ENCODE measurements around the gene HAO1. TPM values are rescaled to one million over a fixed set of nuclear protein-coding genes. Genes with fewer than 3 reads are reported as not detected.

Gene HAO1
- total RNA-seq, 1 donor from 2014 or later: 0.20 TPM

DNA sequence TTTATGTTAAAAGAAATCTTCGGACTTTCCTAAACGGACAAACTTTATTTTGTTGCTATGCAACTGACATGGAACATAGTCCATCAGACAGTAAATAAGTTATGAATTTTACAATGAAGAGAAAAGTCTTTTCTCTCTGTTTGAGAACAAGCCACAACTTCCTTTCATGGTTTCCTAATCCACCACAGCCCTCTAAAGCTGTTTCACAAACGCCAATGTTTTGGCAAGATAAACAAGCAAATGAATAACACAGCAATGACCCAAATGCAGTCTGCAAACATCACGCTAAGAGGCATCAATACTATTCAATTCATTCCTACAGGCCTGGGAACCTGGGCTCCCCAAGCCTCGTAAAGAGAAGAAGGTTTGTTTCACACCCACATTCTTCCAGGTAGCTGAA is 60.4 kb downstream of the HAO1 start:
- Mint-ChIP-seq H3K27ac (ENCODE audit: unreplicated experiment) (no peak overlapping the region), H3K4me3 (ENCODE audit: unreplicated experiment) (no peak overlapping the region), H3K27me3 (ENCODE audit: low read depth, unreplicated experiment) (no peaks in the 10 kb centered on the region), H3K9me3 (ENCODE audit: unreplicated experiment) (no peaks in the 10 kb centered on the region), H3K36me3 (ENCODE audit: low read depth, unreplicated experiment) (no peaks in the 10 kb centered on the region), H3K4me1 (ENCODE audit: low read depth, unreplicated experiment) (no peaks in the 10 kb centered on the region)
- Histone ChIP-seq H3K4me2 (ENCODE audit: low read length) (no peak overlapping the region), H4K20me1 (ENCODE audit: insufficient read depth, low read length) (no peaks in the 10 kb centered on the region), H3K27me3 (ENCODE audit: insufficient read depth, low read length) (no peaks in the 10 kb centered on the region), H3K79me2 (ENCODE audit: insufficient read depth, low read length) (no peaks in the 10 kb centered on the region), H3K9ac (ENCODE audit: low read length) (no peak overlapping the region), H3K9me3 (ENCODE audit: insufficient read depth, low read depth, low read length) (no peaks in the 10 kb centered on the region), H3K4me1 (ENCODE audit: insufficient read depth, low read length) (no peaks in the 10 kb centered on the region), H3K36me3 (ENCODE audit: insufficient read depth, low read length) (no peaks in the 10 kb centered on the region), H3K27ac (ENCODE audit: low read depth, low read length) (no peak overlapping the region), H3K4me3 (ENCODE audit: insufficient read depth, low read depth, low read length) (no peak overlapping the region), H2AFZ (ENCODE audit: low read depth, low read length) (no peak overlapping the region)
- no peak for TF ChIP-seq EZH2 (IDR thresholded peaks at IDR 0.05; ENCODE audit: insufficient read depth, low read length)
- TF ChIP-seq, protein P1, sequence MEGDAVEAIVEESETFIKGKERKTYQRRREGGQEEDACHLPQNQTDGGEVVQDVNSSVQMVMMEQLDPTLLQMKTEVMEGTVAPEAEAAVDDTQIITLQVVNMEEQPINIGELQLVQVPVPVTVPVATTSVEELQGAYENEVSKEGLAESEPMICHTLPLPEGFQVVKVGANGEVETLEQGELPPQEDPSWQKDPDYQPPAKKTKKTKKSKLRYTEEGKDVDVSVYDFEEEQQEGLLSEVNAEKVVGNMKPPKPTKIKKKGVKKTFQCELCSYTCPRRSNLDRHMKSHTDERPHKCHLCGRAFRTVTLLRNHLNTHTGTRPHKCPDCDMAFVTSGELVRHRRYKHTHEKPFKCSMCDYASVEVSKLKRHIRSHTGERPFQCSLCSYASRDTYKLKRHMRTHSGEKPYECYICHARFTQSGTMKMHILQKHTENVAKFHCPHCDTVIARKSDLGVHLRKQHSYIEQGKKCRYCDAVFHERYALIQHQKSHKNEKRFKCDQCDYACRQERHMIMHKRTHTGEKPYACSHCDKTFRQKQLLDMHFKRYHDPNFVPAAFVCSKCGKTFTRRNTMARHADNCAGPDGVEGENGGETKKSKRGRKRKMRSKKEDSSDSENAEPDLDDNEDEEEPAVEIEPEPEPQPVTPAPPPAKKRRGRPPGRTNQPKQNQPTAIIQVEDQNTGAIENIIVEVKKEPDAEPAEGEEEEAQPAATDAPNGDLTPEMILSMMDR (IDR thresholded peaks at IDR 0.05; ENCODE audit: insufficient read depth, low read depth, low read length): no peak
- DNase-seq (ENCODE audit: low read depth): peak; percentile 3
- no peak for FAIRE-seq

DNA sequence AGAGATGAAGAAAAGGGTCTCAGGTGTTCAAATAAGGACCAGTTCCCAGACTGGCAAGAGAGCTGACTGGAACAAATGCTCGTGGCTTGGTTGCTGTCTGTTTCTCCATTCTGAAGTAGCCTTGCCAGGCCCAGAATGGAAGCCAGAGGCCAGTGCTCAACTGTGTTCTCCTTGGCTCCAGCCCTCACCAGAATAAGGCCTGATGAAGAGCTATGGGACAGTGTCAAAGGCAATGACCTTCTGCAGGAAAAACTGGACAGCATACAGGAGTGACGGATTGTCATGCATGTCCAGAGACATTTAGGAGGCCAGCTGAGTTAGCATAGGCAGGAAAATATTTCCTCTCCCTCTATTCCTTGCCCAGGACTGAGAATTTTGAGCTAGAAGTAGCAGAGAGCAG is 72.2 kb downstream of the HAO1 start:
- Histone ChIP-seq H3K27me3 (ENCODE audit: insufficient read depth, low read length) (peaks cover 2% of the 10 kb centered on the region), H3K36me3 (ENCODE audit: insufficient read depth, low read length) (no peaks in the 10 kb centered on the region), H3K27ac (ENCODE audit: low read depth, low read length) (no peak overlapping the region), H3K9me3 (ENCODE audit: insufficient read depth, low read depth, low read length) (no peaks in the 10 kb centered on the region), H3K4me1 (ENCODE audit: insufficient read depth, low read length) (no peaks in the 10 kb centered on the region), H3K79me2 (ENCODE audit: insufficient read depth, low read length) (no peaks in the 10 kb centered on the region), H3K4me2 (ENCODE audit: low read length) (no peak overlapping the region), H2AFZ (ENCODE audit: low read depth, low read length) (no peak overlapping the region), H3K4me3 (ENCODE audit: insufficient read depth, low read depth, low read length) (no peak overlapping the region), H3K9ac (ENCODE audit: low read length) (no peak overlapping the region), H4K20me1 (ENCODE audit: insufficient read depth, low read length) (no peaks in the 10 kb centered on the region)
- no peaks in the 10 kb centered on the region for H3K27me3 Mint-ChIP-seq (ENCODE audit: low read depth, unreplicated experiment)
- H3K9me3 Mint-ChIP-seq (ENCODE audit: unreplicated experiment): no peaks in the 10 kb centered on the region
- H3K4me1 Mint-ChIP-seq (ENCODE audit: low read depth, unreplicated experiment): no peaks in the 10 kb centered on the region
- H3K27ac Mint-ChIP-seq (ENCODE audit: unreplicated experiment): no peak overlapping the region
- no peak for DNase-seq (ENCODE audit: low read depth)
- H3K36me3 Mint-ChIP-seq (ENCODE audit: low read depth, unreplicated experiment): no peaks in the 10 kb centered on the region
- no peak overlapping the region for H3K4me3 Mint-ChIP-seq (ENCODE audit: unreplicated experiment)
- no peak for TF ChIP-seq EZH2 (IDR thresholded peaks at IDR 0.05; ENCODE audit: insufficient read depth, low read length)
- TF ChIP-seq, protein P1 (IDR thresholded peaks at IDR 0.05; ENCODE audit: insufficient read depth, low read depth, low read length): no peak
- no peak for FAIRE-seq

DNA sequence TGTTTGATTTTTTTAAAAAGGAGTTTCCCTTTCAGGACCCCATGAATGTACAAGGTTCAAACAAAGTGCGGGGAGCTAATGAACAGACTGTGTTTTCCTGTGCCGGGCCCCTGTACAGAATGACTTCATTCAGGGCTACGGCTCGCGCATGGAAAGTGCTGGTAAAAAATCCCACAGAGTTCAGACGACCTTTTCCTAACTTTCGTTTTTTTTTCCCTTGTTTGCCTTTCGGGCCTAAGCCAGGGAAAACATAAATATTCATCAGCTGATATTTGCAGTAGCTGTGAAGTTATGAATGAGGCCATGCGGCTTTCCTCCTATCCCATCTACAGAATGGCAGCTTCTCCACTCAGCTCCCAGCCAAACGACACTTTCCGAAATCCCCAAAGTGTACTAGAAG is 74.0 kb downstream of the HAO1 start:
- H3K4me1 Mint-ChIP-seq (ENCODE audit: low read depth, unreplicated experiment): no peaks in the 10 kb centered on the region
- Histone ChIP-seq H3K27ac (ENCODE audit: low read depth, low read length) (no peak overlapping the region), H4K20me1 (ENCODE audit: insufficient read depth, low read length) (no peaks in the 10 kb centered on the region), H3K9me3 (ENCODE audit: insufficient read depth, low read depth, low read length) (no peaks in the 10 kb centered on the region), H3K4me1 (ENCODE audit: insufficient read depth, low read length) (no peaks in the 10 kb centered on the region), H3K79me2 (ENCODE audit: insufficient read depth, low read length) (no peaks in the 10 kb centered on the region), H3K4me3 (ENCODE audit: insufficient read depth, low read depth, low read length) (peak overlapping the region; percentile 38), H3K36me3 (ENCODE audit: insufficient read depth, low read length) (no peaks in the 10 kb centered on the region), H3K9ac (ENCODE audit: low read length) (no peak overlapping the region), H3K4me2 (ENCODE audit: low read length) (peak overlapping the region; percentile 72), H2AFZ (ENCODE audit: low read depth, low read length) (peak overlapping the region; percentile 39), H3K27me3 (ENCODE audit: insufficient read depth, low read length) (peaks cover 2% of the 10 kb centered on the region)
- H3K9me3 Mint-ChIP-seq (ENCODE audit: unreplicated experiment): no peaks in the 10 kb centered on the region
- TF ChIP-seq EZH2 (IDR thresholded peaks at IDR 0.05; ENCODE audit: insufficient read depth, low read length): no peak
- TF ChIP-seq, protein P1 (IDR thresholded peaks at IDR 0.05; ENCODE audit: insufficient read depth, low read depth, low read length): no peak
- H3K4me3 Mint-ChIP-seq (ENCODE audit: unreplicated experiment): no peak overlapping the region
- no peaks in the 10 kb centered on the region for H3K36me3 Mint-ChIP-seq (ENCODE audit: low read depth, unreplicated experiment)
- FAIRE-seq (no peak), DNase-seq (ENCODE audit: low read depth) (no peak)
- H3K27me3 Mint-ChIP-seq (ENCODE audit: low read depth, unreplicated experiment): no peaks in the 10 kb centered on the region
- no peak overlapping the region for H3K27ac Mint-ChIP-seq (ENCODE audit: unreplicated experiment)
